Measurements from ENCODE around the gene PLB1. TPM values are rescaled to one million over a fixed set of nuclear protein-coding genes. Genes with fewer than 3 reads are reported as not detected.
A peak's percentile ranks its signal among the peaks of the same experiment; 100 is the strongest.

The PLB1 gene
- total RNA-seq, 1 donor from 2014 or later: 2.2 TPM

- TF ChIP-seq CTCF (IDR thresholded peaks at IDR 0.05; ENCODE audit: unreplicated experiment): no peak
- H3K9me3 Mint-ChIP-seq: peaks cover 6% of the 10 kb centered on the region
- no peak overlapping the region for H3K27ac Mint-ChIP-seq
- H3K27me3 Mint-ChIP-seq (ENCODE audit: low read depth): peaks cover 6% of the 10 kb centered on the region
- no peaks in the 10 kb centered on the region for H3K36me3 Mint-ChIP-seq
- peak in 1 of 2 experiments; percentile 24 for DNase-seq (ENCODE audit: low spot score in 2 of 2, unreplicated experiment in 2 of 2)
- no peak overlapping the region for H3K4me3 Mint-ChIP-seq
- peaks cover 4% of the 10 kb centered on the region for H3K4me1 Mint-ChIP-seq
Observed at GRCh38 chr2:28477645-28478044, 18.2 kb upstream of the PLB1 start.

- H3K9me3 Mint-ChIP-seq: peaks cover under 1% of the 10 kb centered on the region
- H3K4me3 Mint-ChIP-seq: no peak overlapping the region
- H3K4me1 Mint-ChIP-seq: no peaks in the 10 kb centered on the region
- no peak overlapping the region for H3K27ac Mint-ChIP-seq
- peaks cover 13% of the 10 kb centered on the region for H3K27me3 Mint-ChIP-seq (ENCODE audit: low read depth)
- TF ChIP-seq CTCF (IDR thresholded peaks at IDR 0.05; ENCODE audit: unreplicated experiment): no peak
- no peak for DNase-seq (ENCODE audit: low spot score in 2 of 2, unreplicated experiment in 2 of 2)
- H3K36me3 Mint-ChIP-seq: no peaks in the 10 kb centered on the region
Observed at GRCh38 chr2:28480403-28481049, 15.3 kb upstream of the PLB1 start.

- no peak for TF ChIP-seq CTCF (IDR thresholded peaks at IDR 0.05; ENCODE audit: unreplicated experiment)
- Mint-ChIP-seq H3K9me3 (no peaks in the 10 kb centered on the region), H3K36me3 (no peaks in the 10 kb centered on the region), H3K4me3 (no peak overlapping the region), H3K4me1 (no peaks in the 10 kb centered on the region), H3K27me3 (ENCODE audit: low read depth) (peaks cover 20% of the 10 kb centered on the region), H3K27ac (no peak overlapping the region)
- DNase-seq (ENCODE audit: low spot score in 2 of 2, unreplicated experiment in 2 of 2): no peak
Observed at GRCh38 chr2:28481905-28482304, 14.0 kb upstream of the PLB1 start.

- H3K27me3 Mint-ChIP-seq (ENCODE audit: low read depth): peaks cover 25% of the 10 kb centered on the region
- H3K9me3 Mint-ChIP-seq: no peaks in the 10 kb centered on the region
Observed at GRCh38 chr2:28484835-28485234, 11.0 kb upstream of the PLB1 start.

GRCh38 chr2:28486526-28486925 is 9.3 kb upstream of the PLB1 start:
- DNase-seq (ENCODE audit: low spot score in 2 of 2, unreplicated experiment in 2 of 2): no peak
- Mint-ChIP-seq H3K36me3 (no peaks in the 10 kb centered on the region), H3K4me1 (no peaks in the 10 kb centered on the region), H3K9me3 (no peaks in the 10 kb centered on the region), H3K27ac (no peak overlapping the region), H3K4me3 (no peak overlapping the region), H3K27me3 (ENCODE audit: low read depth) (peaks cover 32% of the 10 kb centered on the region)
- no peak for TF ChIP-seq CTCF (IDR thresholded peaks at IDR 0.05; ENCODE audit: unreplicated experiment)

More at GRCh38 chr2:28484835-28485234, 11.0 kb upstream of the PLB1 start:
- DNase-seq (ENCODE audit: low spot score in 2 of 2, unreplicated experiment in 2 of 2): no peak
- no peak for TF ChIP-seq CTCF (IDR thresholded peaks at IDR 0.05; ENCODE audit: unreplicated experiment)
- Mint-ChIP-seq H3K36me3 (no peaks in the 10 kb centered on the region), H3K4me3 (no peak overlapping the region), H3K27ac (no peak overlapping the region), H3K4me1 (no peaks in the 10 kb centered on the region)

Data from mesothelial cell of epicardium (in vitro differentiated cells).